Hematopoietic multipotent progenitor cell treated with erythropoietin and hydrocortisone succinate and interleukin-3 and kit ligand, for 15 days (in vitro differentiated cells): Measurements from ENCODE around the gene YY1AP1.
"Not testable (repeated sequence)": the region's sequence is repeated elsewhere in the genome, so short reads cannot be mapped to it uniquely, and the experiment has no call there.

Experiments used
- DNase-seq: peaks from one replicate; pipeline ENCODE4 v3.0.0-alpha.2; 2015; ENCODE audit warnings: low spot score

YY1AP1 gene

DNA sequence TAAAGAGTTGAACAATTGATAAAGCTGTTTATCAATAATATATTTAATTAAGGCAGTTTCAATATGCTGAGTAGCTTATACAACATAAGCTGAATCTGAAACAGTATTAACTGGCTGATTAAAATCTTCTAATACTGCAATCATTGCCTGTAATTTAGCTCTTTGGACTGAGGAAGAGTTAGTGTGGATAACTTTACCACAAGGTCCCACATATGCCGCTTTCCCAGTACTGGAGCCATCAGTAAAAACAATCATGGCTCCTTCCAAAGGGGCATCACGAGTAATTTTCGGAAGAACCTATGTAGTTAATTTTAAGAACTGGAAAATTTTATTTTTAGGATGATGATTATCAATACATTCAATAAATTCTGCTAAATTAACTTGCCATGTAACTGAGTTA, 7.0 kb upstream of the YY1AP1 start:
- no peak for DNase-seq

DNA sequence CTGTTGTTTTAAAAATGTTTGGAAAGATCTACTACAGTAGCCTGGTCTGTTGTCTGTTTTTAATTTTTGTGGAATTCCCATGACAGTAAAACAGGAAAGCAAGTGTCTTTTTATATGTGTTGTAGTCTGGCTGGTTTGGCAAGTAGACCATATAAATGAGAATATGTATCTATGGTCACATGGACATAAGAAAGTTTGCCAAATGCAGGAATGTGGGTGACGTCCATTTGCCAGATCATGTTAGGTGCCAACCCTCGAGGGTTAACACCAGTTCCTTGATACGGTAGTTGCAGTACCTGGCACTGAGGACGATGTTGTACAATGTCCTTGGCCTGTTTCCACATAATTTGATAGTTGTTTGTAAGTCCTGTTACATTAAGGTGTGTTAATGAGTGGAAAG, 6.5 kb upstream of the YY1AP1 start:
- DNase-seq: no peak

DNA sequence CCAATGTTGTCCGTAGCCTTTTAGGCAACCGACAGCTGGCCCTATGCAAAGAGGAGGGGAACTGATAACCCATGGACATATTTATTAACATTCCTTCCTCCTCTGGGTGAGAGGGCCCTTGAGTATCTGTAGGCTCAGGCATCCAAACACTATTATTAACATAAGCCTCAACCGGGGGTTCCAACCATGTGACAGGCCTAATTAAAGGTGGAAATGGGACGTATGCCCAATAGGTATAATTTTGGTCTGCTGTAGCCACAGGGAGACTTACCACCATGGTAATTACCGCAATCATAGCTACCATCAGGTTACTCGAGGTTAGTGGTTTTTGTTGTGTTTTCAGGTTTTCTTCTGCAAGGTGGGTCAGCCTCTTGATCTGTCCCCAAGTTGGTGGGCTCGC, 5.6 kb upstream of the YY1AP1 start:
- no peak for DNase-seq

DNA sequence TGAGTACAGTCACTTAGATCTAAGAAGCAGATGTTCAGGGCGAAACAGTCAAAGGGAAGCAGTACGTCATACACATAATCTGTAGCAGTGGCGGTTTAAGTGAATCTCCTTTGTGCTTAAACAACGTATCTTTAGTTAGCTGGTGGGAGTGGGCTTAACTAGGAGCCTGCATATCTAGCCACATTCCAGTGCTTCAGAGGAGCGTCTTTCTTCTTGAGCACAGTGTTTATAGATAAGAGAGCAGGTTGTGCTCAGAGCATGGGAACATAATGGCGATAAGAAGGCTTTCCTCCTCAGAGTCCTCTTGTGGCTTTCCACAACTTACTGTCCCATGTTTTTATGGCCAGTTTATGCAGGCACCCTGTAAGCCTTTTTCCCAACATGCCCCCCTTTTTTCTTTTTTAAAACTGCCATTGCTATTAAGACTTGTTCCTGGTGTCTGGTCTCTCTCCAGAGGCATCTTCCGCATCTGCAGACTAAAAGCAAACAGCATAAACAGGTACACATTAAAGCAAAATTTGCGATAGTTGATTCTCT, 3.5 kb upstream of the YY1AP1 start:
- DNase-seq: no peak

DNA sequence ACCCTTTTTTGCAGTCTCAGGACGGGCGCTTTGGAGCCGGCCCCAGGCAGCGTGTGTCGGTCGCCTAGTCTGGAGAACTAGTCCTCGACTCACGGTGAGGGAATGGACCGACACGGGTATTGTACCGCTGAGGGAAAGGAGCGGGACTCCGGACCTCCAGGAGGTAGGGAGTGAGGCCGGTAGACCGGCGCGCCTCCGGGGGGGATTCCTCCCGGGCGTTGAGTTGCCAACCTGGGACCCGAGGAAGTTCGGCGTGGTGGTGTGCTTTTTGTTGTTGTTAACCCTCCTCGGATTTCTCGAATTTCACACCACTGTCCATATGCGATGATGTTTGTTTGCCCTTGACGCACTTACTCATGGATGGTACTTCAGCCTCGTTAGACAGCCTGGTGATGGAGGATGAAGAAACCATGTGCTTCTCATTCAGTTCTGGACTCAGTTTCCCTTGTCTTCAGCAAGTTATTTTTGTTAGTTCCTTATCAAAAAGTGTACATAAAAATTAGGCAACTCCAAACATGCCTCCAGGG, 570 bp upstream of the YY1AP1 start, which contains the start of gene DAP3:
Gene DAP3, plus strand, starts transcription at position 11 of the 527 bp plus-strand sequence. CDS start 20,689 bp downstream, outside the sequence.
- DNase-seq: peak; percentile 17

DNA sequence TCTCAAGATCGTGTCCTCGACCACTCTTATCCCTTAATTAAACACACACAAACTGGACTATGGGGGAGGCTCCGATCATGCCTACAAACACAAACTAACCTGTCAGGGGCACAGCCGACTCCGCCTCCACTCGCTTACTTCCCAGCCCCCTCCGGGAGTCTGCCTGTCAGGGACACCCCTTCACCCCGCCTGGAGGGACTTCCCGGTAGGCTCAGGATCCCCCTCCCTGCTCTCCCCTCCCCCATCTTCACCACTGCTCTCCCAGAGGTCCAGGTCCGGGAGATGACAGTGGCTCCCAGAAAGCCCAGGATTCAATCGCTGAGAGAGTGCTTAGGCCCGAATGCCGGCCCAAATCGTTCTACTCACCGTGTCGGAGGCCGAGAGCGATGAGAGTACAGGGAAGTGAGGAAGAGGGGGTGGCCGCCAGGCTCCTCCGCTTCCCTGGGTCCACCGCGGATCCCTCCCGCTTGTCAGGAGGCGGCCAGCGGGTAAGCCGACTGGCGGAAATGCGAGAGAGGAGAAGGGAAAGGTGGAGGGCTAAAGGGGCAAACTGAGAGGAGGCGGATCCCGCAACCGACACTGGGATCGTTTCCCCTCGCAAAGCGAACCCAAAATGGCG, 760 bp downstream of the YY1AP1 start:
- DNase-seq: not testable (repeated sequence)

DNA sequence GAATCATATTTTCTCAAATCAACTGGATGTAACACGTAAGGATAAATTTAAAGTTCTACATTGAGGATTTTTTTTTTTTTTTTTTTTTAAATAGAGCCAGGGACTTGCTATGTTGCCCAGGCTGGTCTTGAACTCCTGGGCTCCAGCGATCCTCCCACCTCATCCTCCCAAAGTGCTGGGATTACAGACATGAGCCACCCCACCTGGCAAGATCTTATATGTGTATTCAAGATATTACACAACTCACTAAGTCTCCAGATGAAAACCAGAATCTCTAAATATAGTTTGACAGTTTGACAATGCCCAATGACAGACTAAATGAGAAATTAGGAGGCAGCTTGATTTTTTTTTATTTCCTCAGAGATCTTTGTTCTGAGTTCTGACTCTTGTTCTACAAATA, 6.8 kb downstream of the YY1AP1 start:
- no peak for DNase-seq

DNA sequence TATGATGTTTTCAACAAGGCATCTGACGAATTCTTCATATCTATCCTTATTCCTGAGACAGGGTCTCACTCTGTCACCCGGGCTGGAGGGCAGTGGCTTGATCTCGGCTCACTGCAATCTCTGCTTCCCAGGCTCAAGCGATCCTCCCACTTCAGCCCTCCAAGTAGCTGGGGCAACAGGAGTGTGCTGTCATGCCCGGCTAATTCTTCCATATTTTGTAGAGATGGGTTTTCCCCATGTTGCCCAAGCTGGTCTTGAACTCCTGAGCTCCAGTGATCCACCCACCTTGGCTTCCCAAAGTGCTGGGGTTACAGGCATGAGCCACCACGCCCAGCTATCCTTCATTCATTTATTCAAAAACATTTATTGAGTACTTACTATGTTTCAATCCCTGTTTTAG, 8.0 kb downstream of the YY1AP1 start:
- DNase-seq: no peak

DNA sequence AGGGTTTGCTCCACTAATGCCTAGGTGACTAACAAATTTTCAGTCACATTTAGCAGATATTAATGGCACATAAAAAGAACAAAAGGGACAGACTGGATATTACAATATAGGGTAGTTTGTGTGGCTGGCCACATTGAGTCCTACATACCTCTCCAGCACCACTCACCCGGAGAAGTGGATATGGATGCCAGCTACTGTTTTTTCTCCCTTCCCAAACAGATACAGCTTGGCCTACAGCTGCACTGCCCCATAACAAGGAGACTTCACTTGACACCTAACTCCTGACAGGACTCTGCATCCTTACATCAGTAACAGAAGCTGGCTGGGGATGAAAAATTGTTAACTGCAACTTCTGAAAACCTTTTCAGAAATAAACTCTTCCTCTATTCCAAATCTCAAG, 9.6 kb downstream of the YY1AP1 start:
- DNase-seq: not testable (repeated sequence)

DNA sequence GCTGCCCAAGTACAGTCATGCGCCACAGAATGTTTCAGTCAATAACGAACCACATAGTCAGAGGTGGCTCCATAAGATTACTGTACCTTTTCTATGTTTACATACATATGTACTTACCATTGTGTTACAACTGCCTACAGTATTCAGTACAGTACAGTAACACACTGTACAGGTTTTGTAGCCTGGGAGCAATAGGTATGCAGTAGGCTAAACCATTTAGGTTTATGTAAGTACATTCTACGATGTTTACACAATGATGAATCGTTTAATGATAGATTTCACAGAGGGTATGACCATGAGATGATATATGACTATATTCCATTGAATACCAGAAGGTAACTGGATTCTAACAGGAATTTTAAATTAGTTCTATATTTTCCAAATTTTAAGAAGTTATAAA, 10.5 kb downstream of the YY1AP1 start:
- DNase-seq: no peak

DNA sequence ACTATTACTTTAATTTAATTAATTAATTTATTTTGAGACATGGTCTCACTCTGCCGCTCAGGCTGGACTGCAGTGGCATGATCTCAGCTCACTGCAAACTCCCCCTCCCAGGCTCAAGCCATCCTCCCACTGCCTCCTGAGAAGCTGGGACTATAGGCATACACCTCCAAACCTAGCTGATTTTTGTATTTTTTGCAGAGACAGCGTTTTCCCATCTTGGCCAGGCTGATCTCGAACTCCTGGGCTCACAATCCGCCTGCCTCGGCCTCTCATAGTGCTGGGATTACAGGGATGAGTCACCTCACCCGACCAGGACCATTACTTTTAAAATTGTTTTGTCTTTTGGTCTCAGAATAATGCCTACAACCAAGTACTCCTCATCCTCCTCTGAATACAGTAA, 15.6 kb downstream of the YY1AP1 start:
- no peak for DNase-seq

DNA sequence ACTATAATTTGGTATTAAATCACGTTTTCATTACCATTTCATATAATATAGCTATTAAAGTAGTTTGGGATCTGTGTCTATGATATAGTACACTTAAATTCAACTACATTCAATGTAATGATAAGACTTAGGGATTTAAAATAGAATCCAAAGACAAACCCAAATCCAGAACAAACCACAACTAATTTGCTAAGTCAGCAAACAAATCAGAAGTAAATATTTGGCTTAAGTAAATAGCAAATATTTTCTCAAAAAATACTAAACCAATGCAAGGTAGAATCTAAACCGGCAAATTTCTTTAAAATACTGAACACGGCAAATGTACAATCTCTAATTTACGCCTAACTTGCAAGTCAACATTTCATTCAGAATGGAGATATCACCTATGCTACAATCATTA, 16.8 kb downstream of the YY1AP1 start:
- DNase-seq: no peak

DNA sequence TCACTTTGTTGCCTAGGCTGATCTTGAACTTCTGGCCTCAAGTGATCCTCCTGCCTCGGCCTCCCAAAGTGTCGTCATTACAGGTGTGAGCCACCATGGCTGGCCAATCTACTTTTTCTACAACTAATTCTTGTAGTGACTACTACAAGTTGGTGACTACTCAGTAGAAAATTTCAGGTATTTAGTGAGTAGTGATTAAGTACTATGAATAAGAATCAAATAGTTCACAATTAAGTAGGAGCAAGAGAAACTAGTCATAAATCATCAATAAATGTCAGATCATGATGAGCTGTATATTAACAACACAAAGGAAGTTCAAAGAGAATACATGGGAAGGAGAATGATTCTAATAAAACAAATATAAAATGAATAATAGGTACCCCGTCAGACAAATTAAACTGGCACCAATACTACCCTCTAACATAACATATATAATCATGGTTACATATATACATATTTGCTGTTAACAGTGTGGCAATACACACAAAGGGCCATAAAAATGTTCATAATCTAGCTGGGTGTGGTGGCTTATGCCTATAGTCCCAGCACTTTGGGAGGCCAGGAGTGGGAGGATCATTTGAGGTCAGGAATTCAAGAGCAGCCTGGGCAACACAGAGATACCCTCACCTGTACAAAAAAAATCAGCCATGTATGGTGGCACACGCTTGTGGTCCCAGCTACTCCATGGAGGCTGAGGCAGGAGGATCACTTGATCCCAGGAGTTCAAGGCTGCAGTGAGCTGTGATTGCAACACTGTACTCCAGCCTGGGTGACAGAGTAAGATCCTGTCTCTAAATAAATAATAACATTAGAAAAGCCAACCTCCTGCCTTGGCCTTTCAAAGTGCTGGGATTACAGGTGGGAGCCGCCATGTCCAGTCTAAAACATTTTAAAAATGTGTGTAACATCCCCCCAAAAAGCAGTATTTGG, 19.1 kb downstream of the YY1AP1 start:
- DNase-seq: no peak

DNA sequence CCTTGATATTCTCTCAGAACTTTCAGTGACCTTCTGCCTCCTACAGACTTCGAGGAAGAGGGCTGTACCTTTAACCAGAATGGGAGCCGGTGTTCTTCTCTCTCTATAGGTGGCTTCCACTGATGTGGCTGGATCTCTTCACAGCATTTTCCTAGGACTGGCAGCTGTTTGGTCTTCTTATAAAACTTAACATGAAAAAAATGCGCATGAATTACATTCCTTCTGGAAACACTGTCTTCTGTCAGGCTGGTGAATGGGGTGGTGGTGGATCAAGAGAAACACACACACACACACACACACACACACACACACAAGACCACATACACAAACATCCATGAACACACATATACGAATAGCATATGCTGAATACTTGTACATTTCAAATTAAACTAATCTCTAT, 27.3 kb downstream of the YY1AP1 start:
- DNase-seq: not testable (repeated sequence)

DNA sequence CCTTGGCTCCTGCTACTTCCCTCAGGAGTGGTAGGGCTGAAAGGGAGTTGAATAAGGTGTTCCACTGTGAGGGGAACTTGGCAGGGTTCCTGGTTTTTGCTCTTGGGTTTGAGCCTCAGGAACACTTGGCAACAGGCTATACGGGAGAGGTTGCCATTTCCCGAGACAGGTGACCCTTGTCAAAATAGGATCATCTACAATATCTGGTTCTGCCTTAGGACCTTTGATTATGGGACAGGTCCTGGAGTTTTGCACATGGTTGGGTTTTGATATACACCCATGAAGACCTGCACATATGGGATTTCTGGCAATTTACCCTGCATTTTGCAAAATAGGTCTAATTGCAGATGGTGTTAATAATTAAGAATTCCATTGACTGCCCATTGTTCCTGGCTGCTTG, 31.1 kb downstream of the YY1AP1 start:
- DNase-seq: no peak

DNA sequence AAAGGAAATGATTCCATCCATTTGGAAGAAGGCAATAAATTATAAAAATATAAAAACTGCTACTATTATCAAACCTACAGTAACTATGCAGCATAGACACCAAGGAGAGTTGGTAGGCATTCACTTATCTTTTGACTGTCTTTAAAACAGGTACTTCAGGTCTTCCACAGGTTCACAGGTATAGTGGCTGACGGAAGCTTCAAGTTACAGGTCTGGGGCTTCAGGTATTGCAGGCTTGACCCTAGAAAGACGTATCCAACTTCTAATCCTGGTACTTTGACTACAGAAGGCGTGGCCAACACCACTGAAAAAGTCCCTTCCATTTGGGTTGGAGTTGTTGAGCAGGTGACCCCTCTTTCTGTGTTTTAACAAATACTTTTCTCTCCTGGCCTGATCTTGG, 35.6 kb downstream of the YY1AP1 start:
- no peak for DNase-seq

DNA sequence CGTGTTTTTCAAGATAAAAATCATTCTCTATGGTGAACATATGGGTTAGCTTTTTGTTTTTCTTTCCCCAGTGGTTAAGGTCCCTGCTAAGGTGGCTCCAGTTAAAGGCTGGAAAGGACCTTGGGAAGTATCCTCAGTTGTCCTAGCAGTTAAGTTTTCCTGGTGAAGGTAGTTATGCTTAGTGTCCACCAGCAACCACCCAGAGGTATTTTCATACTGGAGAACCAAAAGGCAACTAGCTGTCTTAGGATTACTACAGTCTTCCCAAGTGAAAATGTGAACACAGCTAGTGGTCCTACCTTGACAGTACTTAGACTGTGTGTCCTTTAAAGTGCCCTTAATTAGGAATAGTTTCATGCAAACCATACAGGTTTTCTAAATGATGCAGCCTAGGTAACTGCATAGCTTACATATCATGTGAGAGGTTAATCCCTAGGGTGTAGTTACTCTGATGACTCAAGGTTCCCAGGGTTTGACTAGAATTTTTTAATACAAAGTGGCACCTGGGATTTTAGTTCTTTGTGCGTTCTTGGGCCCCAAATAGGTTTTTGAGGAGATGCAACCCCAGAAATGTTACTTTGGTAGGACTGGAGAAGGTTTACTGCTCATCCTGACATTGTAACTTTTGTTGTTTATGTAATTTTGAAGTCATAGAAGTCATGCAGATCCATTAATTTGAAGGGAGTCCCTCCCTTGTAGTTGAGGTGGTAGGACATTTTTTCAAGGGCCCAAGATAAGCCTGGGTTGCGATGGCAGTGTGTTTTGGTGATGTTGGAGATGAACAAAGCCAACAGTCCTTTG, 36.5 kb downstream of the YY1AP1 start:
- no peak for DNase-seq

DNA sequence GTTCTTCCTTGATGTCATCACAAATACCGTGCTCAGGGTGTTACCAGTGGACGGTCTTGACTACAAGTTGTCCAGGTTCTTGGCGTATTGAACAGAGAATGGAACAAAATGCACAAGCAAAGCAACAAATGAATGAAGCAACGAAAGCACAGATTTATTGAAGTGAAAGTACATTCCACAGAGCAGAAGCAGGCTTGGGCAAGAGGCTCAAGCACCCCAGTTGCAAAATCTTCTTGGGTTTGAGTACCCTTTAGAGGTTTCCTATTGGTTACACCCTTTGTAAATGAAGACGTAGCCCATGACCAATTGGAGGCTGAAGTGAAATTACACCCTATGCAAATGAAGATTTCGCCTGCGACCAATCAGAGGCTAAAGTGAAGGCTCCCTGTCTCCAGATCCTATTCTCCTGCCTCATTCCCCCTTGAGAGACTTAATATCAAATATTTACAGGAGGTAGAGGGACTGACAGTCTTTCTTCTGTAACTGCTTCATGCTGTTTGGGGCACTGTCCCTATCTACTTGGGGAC, 38.3 kb downstream of the YY1AP1 start:
- DNase-seq: no peak

DNA sequence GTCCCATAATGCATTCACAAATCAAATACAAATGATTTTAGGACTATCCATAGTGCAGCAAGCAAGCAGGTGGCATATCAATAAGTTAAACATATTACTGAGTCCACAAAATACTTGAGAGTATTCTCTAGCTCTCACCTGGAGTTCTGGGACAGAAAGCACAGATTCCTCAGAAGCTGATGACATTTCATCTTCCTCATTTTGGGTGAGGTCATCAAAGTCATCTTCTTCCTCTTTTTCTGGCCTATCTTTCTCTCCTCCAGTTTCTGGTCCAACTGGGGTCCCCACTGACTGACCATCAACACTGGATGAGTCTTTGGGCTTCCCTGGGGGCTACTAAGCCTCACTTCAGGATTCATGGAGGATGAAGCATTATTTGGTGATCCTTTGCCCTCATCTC, 38.9 kb downstream of the YY1AP1 start:
- DNase-seq: no peak

DNA sequence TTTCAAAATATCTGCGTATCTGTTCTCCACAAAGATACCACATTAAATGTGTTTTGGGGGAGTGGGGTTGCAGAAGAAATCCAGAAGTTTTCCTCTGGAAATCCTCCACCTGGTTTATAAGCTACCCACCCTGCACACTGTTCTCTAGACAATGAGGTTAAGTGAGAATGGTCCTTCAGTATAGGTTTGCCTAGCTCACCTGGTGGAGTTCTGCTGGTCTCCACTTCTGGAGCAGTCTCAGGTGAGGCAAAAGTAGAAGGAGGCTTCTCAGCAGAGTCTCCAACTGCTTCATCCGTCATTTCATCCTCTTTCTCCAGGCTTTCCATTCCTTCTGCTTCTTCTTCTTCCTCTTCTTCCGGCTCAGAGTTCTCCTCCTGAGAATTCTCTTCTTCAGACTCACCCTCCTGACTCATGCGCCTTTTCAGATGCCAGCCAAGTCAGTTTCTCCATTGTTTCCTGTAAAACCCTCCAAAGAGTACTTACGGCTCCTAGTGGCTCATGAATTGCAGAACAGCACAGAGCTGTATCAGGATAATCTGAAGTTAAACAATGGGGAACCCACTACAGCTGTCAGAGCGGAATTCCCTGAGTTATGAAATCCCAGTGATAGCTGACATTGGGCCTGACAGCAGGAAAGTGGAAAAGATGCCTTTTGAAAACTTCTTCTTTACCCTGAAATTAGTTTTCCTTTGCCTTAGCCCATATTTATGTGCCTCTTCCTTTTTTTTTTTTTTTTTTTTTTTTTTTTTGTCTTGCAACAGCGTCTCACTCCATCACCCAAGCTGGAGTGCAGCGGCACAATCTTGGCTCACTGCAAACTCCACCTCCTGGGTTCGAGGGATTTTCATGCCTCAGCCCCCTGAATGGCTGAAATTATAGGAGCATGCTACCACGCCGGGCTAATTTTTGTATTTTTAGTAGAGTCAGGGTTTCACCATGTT, 40.1 kb downstream of the YY1AP1 start:
- DNase-seq: no peak

DNA sequence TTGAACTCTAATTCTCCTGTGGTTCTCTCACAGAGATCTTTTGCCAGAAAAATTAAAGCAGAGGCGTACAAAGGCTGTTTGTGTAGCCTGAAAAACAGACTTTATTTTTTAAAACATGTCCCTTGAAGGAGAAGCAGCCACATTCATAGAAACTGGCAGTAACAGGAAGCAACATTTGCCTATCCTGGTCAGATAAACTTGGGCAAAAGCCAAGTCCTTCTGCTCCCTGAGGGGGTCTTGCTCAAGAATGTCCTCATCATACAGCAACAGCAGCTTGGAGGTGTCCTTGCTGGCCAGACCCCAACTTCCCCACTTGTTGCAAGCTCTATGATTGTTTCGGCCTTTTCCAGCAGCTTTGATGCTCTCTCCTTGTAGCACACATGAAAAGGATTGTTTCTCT, 42.3 kb downstream of the YY1AP1 start:
- DNase-seq: no peak
